IMR-90 (cell line): Measurements from ENCODE around the gene SLC12A1.

ENCODE experiments used
- CTCF ChIP-seq: conservative IDR thresholded peaks from 2 replicates; pipeline ENCODE4 v1.5.1; 2012; ENCODE audit warnings: mild to moderate bottlenecking, low read depth, low read length, improper control_type of control experiment
- USF2 ChIP-seq: fragments of 150-350 bp; IDR thresholded peaks from 2 replicates; pipeline ENCODE4 v1.6.1; 2017; ENCODE audit warnings: mild to moderate bottlenecking, antibody characterized with exemption, low read length, low read depth

GRCh38 chr15:48273049-48273448 is 66.9 kb downstream of the SLC12A1 start:
- no peak for TF ChIP-seq CTCF
- no peak for TF ChIP-seq USF2
